ENCODE results near the gene PTBP1.

The PTBP1 gene

DNA sequence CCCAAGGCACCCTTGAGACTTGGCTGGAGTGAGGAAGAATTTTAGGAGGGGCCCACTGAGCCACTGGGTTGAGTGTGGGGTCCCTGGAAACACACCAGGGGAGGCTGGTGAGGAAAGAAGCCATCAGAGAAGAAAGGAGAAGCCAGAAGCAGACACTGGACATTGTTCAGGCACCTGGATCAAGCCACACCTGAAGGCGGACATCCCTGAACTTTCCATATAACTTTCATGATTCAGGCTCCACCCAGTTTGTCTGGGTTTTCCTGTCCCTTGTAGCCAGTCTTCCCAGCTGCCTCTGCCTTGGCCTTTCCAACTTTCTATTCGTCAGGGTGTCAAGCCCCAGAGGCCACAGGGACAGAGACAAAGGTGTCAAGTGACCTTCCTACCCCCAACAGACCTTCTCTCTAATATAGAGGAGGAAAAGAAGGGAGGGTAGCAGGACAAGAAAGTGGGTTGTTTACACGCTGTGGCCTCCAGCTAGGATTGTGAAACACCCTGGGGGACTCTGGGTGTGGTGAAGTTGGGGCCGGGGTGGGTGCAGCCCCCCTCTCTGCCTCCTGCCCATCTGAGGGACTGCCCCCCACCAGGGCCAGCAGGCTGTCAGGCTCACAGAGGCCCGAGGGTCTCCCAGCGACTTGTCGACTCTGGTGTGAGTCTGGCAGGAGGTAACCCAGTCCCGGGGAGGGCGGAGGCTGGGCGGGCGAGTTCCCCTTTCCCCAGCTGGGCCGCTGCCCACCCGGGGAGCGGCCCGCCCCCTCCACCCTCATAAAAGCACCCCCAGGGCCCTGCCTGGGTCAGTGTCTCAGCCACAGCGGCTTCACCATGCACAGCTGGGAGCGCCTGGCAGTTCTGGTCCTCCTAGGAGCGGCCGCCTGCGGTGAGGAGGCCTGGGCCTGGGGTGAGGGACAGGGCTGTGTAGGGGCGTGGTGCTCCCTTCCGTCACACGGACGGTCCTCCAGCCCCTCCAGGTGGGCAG, 61.9 kb downstream of the PTBP1 start, which contains the start of gene CFD:
CFD (plus strand) TSS at position 797 of the 976 bp plus-strand sequence; CDS start at position 823, 26 bp downstream.
- Histone ChIP-seq H3K4me1 (ENCODE audit: control insufficient read depth, insufficient read depth, low read length) (no peaks in the 10 kb centered on the region), H3K9ac (ENCODE audit: low read depth, low read length) (no peak within 1 kb of the TSS), H3K36me3 (ENCODE audit: control insufficient read depth, insufficient read depth, low read length) (no peaks in the 10 kb centered on the region), H3K4me3 (ENCODE audit: low read depth, low read length) (peak within 1 kb of the TSS; percentile 54), H3K27me3 (ENCODE audit: control insufficient read depth, insufficient read depth, low read length) (peaks cover 5% of the 10 kb centered on the region), H3K9me3 (ENCODE audit: control insufficient read depth, insufficient read depth, low read length) (no peaks in the 10 kb centered on the region)

DNA sequence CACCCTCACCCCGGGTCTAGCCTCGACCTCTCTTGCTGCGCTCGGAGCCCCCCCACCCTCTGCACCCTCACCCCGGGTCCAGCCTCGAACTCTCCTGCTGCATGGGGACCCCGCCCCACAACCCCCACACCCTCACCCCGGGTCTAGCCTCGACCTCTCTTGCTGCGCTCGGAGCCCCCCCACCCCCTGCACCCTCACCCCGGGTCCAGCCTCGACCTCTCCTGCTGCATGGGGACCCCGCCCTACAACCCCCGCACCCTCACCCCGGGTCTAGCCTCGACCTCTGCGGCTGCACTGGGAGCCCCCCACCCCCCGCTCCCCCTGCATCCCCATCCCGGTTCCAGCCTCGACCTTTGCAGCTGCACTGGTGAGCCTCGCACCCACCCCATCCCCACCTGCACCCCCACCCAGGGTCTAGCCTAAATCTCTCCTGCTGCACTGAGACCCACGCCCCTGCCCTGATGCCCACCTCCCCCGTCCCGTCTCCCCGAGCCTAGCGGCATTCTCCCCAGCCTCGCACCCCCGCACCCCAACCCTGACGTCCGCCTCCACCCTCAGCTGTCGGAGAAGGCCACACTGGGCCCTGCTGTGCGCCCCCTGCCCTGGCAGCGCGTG, 64.0 kb downstream of the PTBP1 start:
- H3K36me3 ChIP-seq (ENCODE audit: control insufficient read depth, insufficient read depth, low read length) = no peaks in the 10 kb centered on the region
- H3K9me3 ChIP-seq (ENCODE audit: control insufficient read depth, insufficient read depth, low read length) = no peaks in the 10 kb centered on the region
- H3K9ac ChIP-seq (ENCODE audit: low read depth, low read length) = no peak overlapping the region
- no peaks in the 10 kb centered on the region for H3K4me1 ChIP-seq (ENCODE audit: control insufficient read depth, insufficient read depth, low read length)
- H3K4me3 ChIP-seq (ENCODE audit: low read depth, low read length) = peak overlapping the region; percentile 22
- peaks cover 5% of the 10 kb centered on the region for H3K27me3 ChIP-seq (ENCODE audit: control insufficient read depth, insufficient read depth, low read length)
